OCI-LY3 (cell line): ENCODE results near the gene BPIFA1.

Experiments used
- H2AFZ ChIP-seq: fragments of 200-600, 300-600 bp; shearing (Covaris generic); 2 replicates; pipeline ENCODE4 v1.6.0; 2014; ENCODE audit warnings: antibody characterized with exemption, low read depth, low read length
- H3K27ac ChIP-seq: fragments of 200-600, 300-600 bp; sonication (generic); 2 replicates; pipeline ENCODE4 v1.5.1; 2014; ENCODE audit warnings: mild to moderate bottlenecking, low read length, moderate library complexity, mixed read lengths
- H3K27me3 ChIP-seq: fragments of 200-600, 300-600 bp; sonication (generic); 2 replicates; pipeline ENCODE4 v1.6.1; 2014; ENCODE audit warnings: low read depth, low read length, mixed read lengths
- H3K36me3 ChIP-seq: fragments of 200-600, 300-600 bp; sonication (generic); replicated peaks from 2 replicates; pipeline ENCODE3; 2014; ENCODE audit warnings: low read depth, low read length, mixed read lengths
- H3K4me1 ChIP-seq: fragments of 300-600, 200-600 bp; sonication (generic); 2 replicates; pipeline ENCODE4 v1.6.1; 2014; ENCODE audit warnings: low read length, mixed read lengths
- H3K4me2 ChIP-seq: fragments of 200-600, 300-600 bp; sonication (generic); 2 replicates; pipeline ENCODE4 v1.6.1; 2014; ENCODE audit warnings: low read length, mixed read lengths
- H3K4me3 ChIP-seq: fragments of 300-600, 200-600 bp; sonication (generic); 2 replicates; pipeline ENCODE4 v1.5.1; 2014; ENCODE audit warnings: antibody characterized with exemption, mild to moderate bottlenecking, low read length, moderate library complexity
- H3K79me2 ChIP-seq: fragments of 300-600, 200-600 bp; shearing (Covaris generic); 2 replicates; pipeline ENCODE4 v1.6.1; 2014; ENCODE audit warnings: mild to moderate bottlenecking, low read length, mixed read lengths
- H3K9ac ChIP-seq: fragments of 300-600, 200-600 bp; shearing (Covaris generic); 2 replicates; pipeline ENCODE4 v1.6.0; 2014; ENCODE audit warnings: mild to moderate bottlenecking, low read length, moderate library complexity
- H3K9me3 ChIP-seq: fragments of 200-600, 300-600 bp; shearing (Covaris generic); 2 replicates; pipeline ENCODE4 v1.6.1; 2014; ENCODE audit warnings: low read length, mixed read lengths; ENCODE audit not compliant: insufficient read depth
- H4K20me1 ChIP-seq: fragments of 200-600, 300-600 bp; sonication (generic); 2 replicates; pipeline ENCODE4 v1.6.1; 2016; ENCODE audit warnings: low read length, mixed read lengths; ENCODE audit not compliant: insufficient read depth
- EZH2phosphoT487 ChIP-seq: fragments of 200-600 bp; shearing (Covaris generic); IDR thresholded peaks from 2 replicates; pipeline ENCODE4 v1.6.1; 2018; ENCODE audit warnings: antibody characterized with exemption, mixed run types, low read depth
- TF ChIP-seq, protein P1 (sequence below): fragments of 200-600, 300-600 bp; sonication (generic); IDR thresholded peaks from 2 replicates; pipeline ENCODE4 v1.5.1; 2014; ENCODE audit warnings: antibody characterized with exemption, low read length, low read depth

The BPIFA1 gene

DNA sequence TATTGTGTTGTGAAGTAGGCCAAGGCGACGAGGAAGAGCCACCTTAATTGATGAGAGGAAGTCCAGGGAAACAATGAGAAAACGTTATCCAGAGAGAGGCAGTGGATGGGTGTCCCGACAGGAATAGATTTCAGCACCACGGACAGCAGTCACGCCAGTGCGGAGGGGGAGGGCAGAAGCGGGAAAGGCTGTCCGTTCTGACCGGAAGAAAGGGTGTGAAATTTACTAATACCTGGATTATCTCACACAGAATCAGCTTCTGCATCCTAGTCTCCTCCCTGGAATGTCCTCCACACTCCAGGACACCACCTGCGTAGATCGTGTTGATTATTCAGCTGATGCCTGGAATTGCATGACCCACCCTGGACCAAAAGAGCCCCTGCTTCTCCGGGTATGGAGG is 26.0 kb upstream of the BPIFA1 start:
- Histone ChIP-seq H3K4me3 (no peak overlapping the region), H4K20me1 (peaks cover 19% of the 10 kb centered on the region), H2AFZ (no peak overlapping the region), H3K4me1 (no peaks in the 10 kb centered on the region), H3K79me2 (no peaks in the 10 kb centered on the region), H3K27ac (no peak overlapping the region), H3K27me3 (peaks cover 63% of the 10 kb centered on the region), H3K9ac (no peak overlapping the region), H3K4me2 (no peak overlapping the region), H3K36me3 (no peaks in the 10 kb centered on the region), H3K9me3 (no peaks in the 10 kb centered on the region)
- TF ChIP-seq, protein P1, sequence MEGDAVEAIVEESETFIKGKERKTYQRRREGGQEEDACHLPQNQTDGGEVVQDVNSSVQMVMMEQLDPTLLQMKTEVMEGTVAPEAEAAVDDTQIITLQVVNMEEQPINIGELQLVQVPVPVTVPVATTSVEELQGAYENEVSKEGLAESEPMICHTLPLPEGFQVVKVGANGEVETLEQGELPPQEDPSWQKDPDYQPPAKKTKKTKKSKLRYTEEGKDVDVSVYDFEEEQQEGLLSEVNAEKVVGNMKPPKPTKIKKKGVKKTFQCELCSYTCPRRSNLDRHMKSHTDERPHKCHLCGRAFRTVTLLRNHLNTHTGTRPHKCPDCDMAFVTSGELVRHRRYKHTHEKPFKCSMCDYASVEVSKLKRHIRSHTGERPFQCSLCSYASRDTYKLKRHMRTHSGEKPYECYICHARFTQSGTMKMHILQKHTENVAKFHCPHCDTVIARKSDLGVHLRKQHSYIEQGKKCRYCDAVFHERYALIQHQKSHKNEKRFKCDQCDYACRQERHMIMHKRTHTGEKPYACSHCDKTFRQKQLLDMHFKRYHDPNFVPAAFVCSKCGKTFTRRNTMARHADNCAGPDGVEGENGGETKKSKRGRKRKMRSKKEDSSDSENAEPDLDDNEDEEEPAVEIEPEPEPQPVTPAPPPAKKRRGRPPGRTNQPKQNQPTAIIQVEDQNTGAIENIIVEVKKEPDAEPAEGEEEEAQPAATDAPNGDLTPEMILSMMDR = no peak
- no peak for TF ChIP-seq EZH2phosphoT487

DNA sequence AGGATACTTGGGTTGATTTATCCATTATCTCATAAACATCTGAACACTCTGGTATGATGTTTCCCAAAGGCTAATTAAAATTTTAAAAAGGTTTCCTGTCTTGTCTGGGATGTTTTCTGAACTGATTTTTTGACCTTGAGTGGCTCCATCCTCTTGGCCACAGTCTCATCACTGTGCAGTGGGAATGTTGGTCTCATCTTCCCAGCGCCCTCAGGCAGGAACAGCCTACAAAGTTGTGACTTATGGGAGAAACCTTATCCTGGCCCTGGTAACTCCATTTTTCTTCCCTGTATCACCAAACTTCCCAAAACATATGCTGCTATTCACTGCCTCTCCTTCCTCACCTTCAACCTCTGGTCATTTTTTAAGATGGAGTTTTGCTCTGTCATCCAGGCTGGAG is 25.4 kb upstream of the BPIFA1 start:
- Histone ChIP-seq H3K4me2 (no peak overlapping the region), H3K9ac (no peak overlapping the region), H3K79me2 (no peaks in the 10 kb centered on the region), H2AFZ (no peak overlapping the region), H4K20me1 (peaks cover 19% of the 10 kb centered on the region), H3K4me1 (no peaks in the 10 kb centered on the region), H3K27ac (no peak overlapping the region), H3K36me3 (no peaks in the 10 kb centered on the region), H3K27me3 (peaks cover 63% of the 10 kb centered on the region), H3K4me3 (no peak overlapping the region), H3K9me3 (no peaks in the 10 kb centered on the region)
- no peak for TF ChIP-seq EZH2phosphoT487
- TF ChIP-seq, protein P1 = no peak

DNA sequence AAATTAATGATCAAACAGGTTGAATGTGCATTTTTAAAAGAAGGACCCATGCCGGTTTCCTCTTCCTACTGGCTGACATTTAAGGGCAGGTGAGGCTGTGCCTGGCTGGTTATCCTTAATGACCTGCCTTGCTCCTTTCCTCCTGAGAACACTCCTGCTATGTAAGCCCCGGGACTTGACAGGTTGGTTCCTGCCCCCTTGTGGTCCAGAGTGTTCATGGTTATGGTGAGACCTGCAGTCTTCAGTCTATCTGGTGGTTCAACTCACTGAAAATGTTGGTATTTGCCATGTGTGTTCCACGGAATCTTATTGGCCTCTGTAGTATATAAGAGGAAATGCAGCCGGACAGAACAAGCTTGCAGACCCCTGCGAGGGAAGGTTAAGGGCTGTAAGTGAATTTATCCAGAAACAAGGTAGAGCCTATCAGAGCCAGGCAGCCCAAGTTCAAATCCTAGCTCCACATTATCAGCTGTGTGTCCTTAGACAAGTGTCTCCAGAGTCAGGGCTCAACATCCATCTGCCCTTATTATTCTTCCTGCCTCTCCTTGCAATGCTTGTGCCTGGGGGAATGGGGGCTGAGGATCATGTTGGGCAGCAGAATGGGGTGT is 23.9 kb upstream of the BPIFA1 start:
- Histone ChIP-seq H2AFZ (no peak overlapping the region), H4K20me1 (peaks cover 19% of the 10 kb centered on the region), H3K4me3 (no peak overlapping the region), H3K36me3 (no peaks in the 10 kb centered on the region), H3K4me2 (no peak overlapping the region), H3K9me3 (no peaks in the 10 kb centered on the region), H3K27ac (no peak overlapping the region), H3K27me3 (peaks cover 59% of the 10 kb centered on the region), H3K79me2 (no peaks in the 10 kb centered on the region), H3K9ac (no peak overlapping the region), H3K4me1 (no peaks in the 10 kb centered on the region)
- no peak for TF ChIP-seq EZH2phosphoT487
- TF ChIP-seq, protein P1 = peak; percentile 75

DNA sequence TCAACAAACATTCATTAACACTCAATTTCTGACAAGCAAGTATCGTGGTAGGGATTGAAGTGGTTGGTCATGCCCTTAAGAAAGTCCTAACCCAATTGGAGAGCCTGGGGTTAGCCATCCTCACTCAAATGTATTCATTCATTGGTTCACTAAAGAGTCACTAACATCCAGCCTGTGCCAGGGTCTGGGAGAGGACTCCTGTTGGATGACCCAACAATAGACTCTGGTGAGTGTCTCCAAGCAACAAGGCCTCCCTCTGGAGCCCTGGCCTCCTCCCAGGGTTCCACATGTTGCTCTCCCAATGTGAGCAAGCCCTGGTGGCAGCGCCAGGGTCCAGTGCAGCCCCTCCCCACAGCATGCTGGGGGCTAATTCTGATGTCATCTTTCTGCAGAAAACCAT is 18.7 kb upstream of the BPIFA1 start, which contains the start of gene BPIFA3:
Gene BPIFA3 (plus strand): TSS at position 301 of the 400 bp plus-strand sequence. CDS start 185 bp downstream, outside the sequence.
- Histone ChIP-seq H3K79me2 (no peaks in the 10 kb centered on the region), H4K20me1 (no peaks in the 10 kb centered on the region), H3K4me2 (no peak within 1 kb of the TSS), H3K9me3 (no peaks in the 10 kb centered on the region), H3K9ac (no peak within 1 kb of the TSS), H3K36me3 (no peaks in the 10 kb centered on the region), H3K4me1 (no peaks in the 10 kb centered on the region), H3K27me3 (peaks cover 57% of the 10 kb centered on the region), H3K27ac (no peak within 1 kb of the TSS), H2AFZ (no peak within 1 kb of the TSS), H3K4me3 (no peak within 1 kb of the TSS)
- TF ChIP-seq, protein P1 = no peak
- TF ChIP-seq EZH2phosphoT487 = no peak
